Memory B cell (primary cell): Measurements from ENCODE around the gene CCL4.
A peak's percentile ranks its signal among the peaks of the same experiment; 100 is the strongest.

Experiments used
- ATAC-seq: fragments of 150-1000 bp; cut with Tn5 transposase; 2 replicates; pipeline ENCODE4 v1.10.0; 2021; ENCODE audit warnings: low read depth, mild to moderate bottlenecking, moderate library complexity
- DNase-seq, 2 donors: peaks; one replicate each; pipeline ENCODE4 v3.0.0; 2022; ENCODE audit warnings: low spot score in 2 of 2
- H3K27ac Mint-ChIP-seq: one replicate; pipeline ENCODE4 v1.8.0; 2022; ENCODE audit warnings: mild to moderate bottlenecking, moderate library complexity, mixed read lengths
- H3K27me3 Mint-ChIP-seq: one replicate; pipeline ENCODE4 v1.8.0; 2022; ENCODE audit warnings: mixed read lengths
- H3K36me3 Mint-ChIP-seq: one replicate; pipeline ENCODE4 v1.8.0; 2022; ENCODE audit warnings: mild to moderate bottlenecking, mixed read lengths
- H3K4me1 Mint-ChIP-seq: one replicate; pipeline ENCODE4 v1.8.0; 2022; ENCODE audit warnings: mixed read lengths
- H3K4me3 Mint-ChIP-seq: one replicate; pipeline ENCODE4 v1.8.0; 2022; ENCODE audit warnings: mild to moderate bottlenecking, moderate library complexity, mixed read lengths
- H3K9me3 Mint-ChIP-seq: one replicate; pipeline ENCODE4 v1.8.0; 2022; ENCODE audit warnings: mixed read lengths

Gene CCL4

DNA sequence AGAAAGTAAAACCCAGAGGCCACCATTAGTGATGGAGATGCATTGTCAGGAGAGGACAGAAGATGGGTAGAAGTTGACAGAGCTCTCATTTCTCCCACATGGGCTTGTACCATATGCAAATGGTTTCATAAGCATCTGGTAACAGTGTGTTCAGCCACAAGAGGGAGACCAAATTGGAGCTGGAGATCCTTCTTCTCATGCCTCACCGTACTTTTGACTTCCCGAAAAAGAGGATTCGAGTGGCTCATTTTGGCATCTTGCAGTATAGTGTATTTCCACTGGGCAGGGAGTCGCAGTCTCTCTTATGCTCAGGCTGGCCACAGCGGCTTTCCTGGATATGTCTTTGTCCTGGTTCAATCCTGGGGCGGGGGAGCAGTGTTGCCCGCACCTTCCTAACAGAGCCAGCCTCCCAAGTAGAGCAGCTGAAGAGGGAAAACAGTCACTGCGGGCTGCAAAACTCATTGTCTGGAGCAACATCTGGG, 49.1 kb downstream of the CCL4 start:
- no peak overlapping the region for H3K27ac Mint-ChIP-seq
- H3K27me3 Mint-ChIP-seq, result peaks cover 4% of the 10 kb centered on the region
- no peak overlapping the region for H3K4me3 Mint-ChIP-seq

DNA sequence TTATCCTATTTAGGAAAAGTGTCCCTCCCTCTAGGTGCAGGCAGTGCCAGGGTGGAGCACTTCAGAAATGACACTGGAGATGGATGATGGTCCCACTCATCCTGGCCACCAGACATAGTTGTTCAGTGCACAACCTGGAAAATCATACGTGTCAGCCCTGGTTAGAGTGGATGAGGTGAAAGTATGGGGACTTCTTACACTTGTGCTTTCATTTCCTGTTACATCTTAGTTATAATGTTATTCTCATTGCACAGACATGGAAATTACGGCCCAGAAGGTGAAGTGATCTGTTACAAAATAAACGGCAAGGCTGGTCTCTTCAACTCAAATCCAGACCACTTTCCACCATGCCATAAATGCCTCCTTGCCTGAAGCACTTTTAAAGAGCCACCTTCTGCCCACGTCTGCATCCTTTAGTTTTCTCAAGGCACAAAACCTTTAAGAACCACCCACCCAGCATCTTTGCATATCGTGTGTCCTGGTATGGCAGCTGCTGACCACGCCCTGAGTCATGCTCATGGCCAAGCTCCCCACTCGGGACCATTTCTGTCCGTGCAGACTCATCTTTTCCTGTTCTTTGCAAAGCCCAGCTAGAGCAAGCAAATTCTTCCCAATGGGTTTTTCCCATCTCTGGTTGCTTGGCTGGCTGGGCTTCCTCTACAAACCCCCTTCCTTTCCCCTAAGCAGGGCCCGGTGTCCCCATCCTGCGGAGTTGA, 50.4 kb downstream of the CCL4 start:
- ATAC-seq (peak; percentile 85), DNase-seq (no peak)
- Mint-ChIP-seq H3K27ac (no peak overlapping the region), H3K9me3 (no peaks in the 10 kb centered on the region), H3K27me3 (peaks cover 4% of the 10 kb centered on the region), H3K4me1 (peaks cover 12% of the 10 kb centered on the region), H3K4me3 (peak overlapping the region; percentile 76), H3K36me3 (no peaks in the 10 kb centered on the region)

More for the DNA sequence above, 49.1 kb downstream of the CCL4 start:
- H3K9me3 Mint-ChIP-seq, result no peaks in the 10 kb centered on the region
- no peak for ATAC-seq
- DNase-seq, result no peak
- peaks cover 15% of the 10 kb centered on the region for H3K4me1 Mint-ChIP-seq
- no peaks in the 10 kb centered on the region for H3K36me3 Mint-ChIP-seq
